ENCODE measurements around the gene ZNF296. TPM values are rescaled to one million over a fixed set of nuclear protein-coding genes. Genes with fewer than 3 reads are reported as not detected.
"Not testable (repeated sequence)": the region's sequence is repeated elsewhere in the genome, so short reads cannot be mapped to it uniquely, and the experiment has no call there.

Gene ZNF296
- total RNA-seq, 2 experiments from 2014 or later = 8.1 to 8.6 TPM

GRCh38 chr19:45106363-45106762 lies 30.1 kb upstream of the ZNF296 start:
- POLR2A ChIA-PET = not testable (repeated sequence)
- CTCF ChIA-PET = interaction anchor here (0.8 kb wide), 1 partner anchor 46 kb away, joined by 3 read pairs; no protein-coding TSS in a partner anchor

GRCh38 chr19:45104658-45105349 lies 28.5 kb upstream of the ZNF296 start:
- POLR2A ChIA-PET = no interaction called here
- CTCF ChIA-PET = interaction anchor here (0.6 kb wide), 1 partner anchor 24 kb away, joined by 3 read pairs; no protein-coding TSS in a partner anchor

- CTCF ChIA-PET = interaction anchor here (1.0 kb wide), 1 partner anchor 12 kb away, joined by 4 read pairs; no protein-coding TSS in a partner anchor
- POLR2A ChIA-PET = interaction anchor here (1.3 to 1.6 kb wide), 2 partner anchors 12 to 24 kb away, joined by 3 to 9 read pairs; partner anchors contain the start of gene PPP1R37
Observed at GRCh38 chr19:45103508-45104319, 27.4 kb upstream of the ZNF296 start.

GRCh38 chr19:45103156-45103507 lies 26.9 kb upstream of the ZNF296 start:
- CTCF ChIA-PET = interaction anchor here (1.0 kb wide), 1 partner anchor 11 kb away, joined by 4 read pairs; no protein-coding TSS in a partner anchor
- POLR2A ChIA-PET = interaction anchor here (1.3 to 1.6 kb wide), 2 partner anchors 11 to 23 kb away, joined by 3 to 9 read pairs; partner anchors contain the start of gene PPP1R37

- CTCF ChIA-PET = interaction anchor here (1.0 kb wide), 1 partner anchor 10 kb away, joined by 4 read pairs; no protein-coding TSS in a partner anchor
- POLR2A ChIA-PET = interaction anchor here (1.6 kb wide), 1 partner anchor 10 kb away, joined by 9 read pairs; the partner anchor contains the start of gene PPP1R37
Observed at GRCh38 chr19:45102481-45102880, 26.2 kb upstream of the ZNF296 start.

- CTCF ChIA-PET = interaction anchor here (0.6 kb wide), 1 partner anchor 262 kb away, joined by 3 read pairs; no protein-coding TSS in a partner anchor
- POLR2A ChIA-PET = no interaction called here
Observed at GRCh38 chr19:45101806-45102205, 25.5 kb upstream of the ZNF296 start.

GRCh38 chr19:45100846-45101252 lies 24.6 kb upstream of the ZNF296 start:
- ChIA-PET POLR2A (interaction anchor here (0.6 kb wide), 1 partner anchor 476 kb away, joined by 10 read pairs; no protein-coding TSS in a partner anchor), CTCF (interaction anchor here (1.0 kb wide), 1 partner anchor 26 kb away, joined by 3 read pairs; no protein-coding TSS in a partner anchor)

GRCh38 chr19:45100201-45100600 lies 23.9 kb upstream of the ZNF296 start:
- ChIA-PET CTCF (interaction anchor here (1.0 kb wide), 1 partner anchor 25 kb away, joined by 3 read pairs; no protein-coding TSS in a partner anchor), POLR2A (no interaction called here)

GRCh38 chr19:45099467-45100191 lies 23.4 kb upstream of the ZNF296 start:
- POLR2A ChIA-PET = no interaction called here
- CTCF ChIA-PET = no interaction called here

GRCh38 chr19:45098521-45099466 lies 22.5 kb upstream of the ZNF296 start:
- CTCF ChIA-PET = no interaction called here
- POLR2A ChIA-PET = no interaction called here

- ChIA-PET POLR2A (no interaction called here), CTCF (no interaction called here)
Observed at GRCh38 chr19:45097776-45098520, 21.7 kb upstream of the ZNF296 start.

GRCh38 chr19:45097450-45097775 lies 21.1 kb upstream of the ZNF296 start:
- CTCF ChIA-PET = no interaction called here
- POLR2A ChIA-PET = no interaction called here

- ChIA-PET POLR2A (no interaction called here), CTCF (no interaction called here)
Observed at GRCh38 chr19:45096700-45097099, 20.4 kb upstream of the ZNF296 start.

- POLR2A ChIA-PET = interaction anchor here (0.5 kb wide), 1 partner anchor 17 kb away, joined by 3 read pairs; no protein-coding TSS in a partner anchor
- CTCF ChIA-PET = no interaction called here
Observed at GRCh38 chr19:45095496-45096413, 19.5 kb upstream of the ZNF296 start.

- CTCF ChIA-PET = no interaction called here
- POLR2A ChIA-PET = no interaction called here
Observed at GRCh38 chr19:45094707-45095106, 18.4 kb upstream of the ZNF296 start.

- ChIA-PET POLR2A (no interaction called here), CTCF (no interaction called here)
Observed at GRCh38 chr19:45094137-45094536, 17.9 kb upstream of the ZNF296 start.

Data from activated CD8-positive, alpha-beta memory T cell treated with anti-CD3 and anti-CD28 coated beads for 36 hours (primary cell).